CD4-positive, CD25-positive, alpha-beta regulatory T cell (primary cell): ENCODE measurements around the gene UHRF1. TPM values are rescaled to one million over a fixed set of nuclear protein-coding genes. Genes with fewer than 3 reads are reported as not detected.

ENCODE experiments used
- ATAC-seq, 2 donors: fragments of 150-1000 bp; cut with Tn5 transposase; one replicate each; pipeline ENCODE4 v1.10.0; 2021; ENCODE audit warnings: low read depth in 2 of 2, moderate number of reproducible peaks in 2 of 2, moderate library complexity in 1 of 2
- DNase-seq, 3 donors: peaks; one replicate each; pipeline versions ENCODE4 v3.0.0 to v3.0.0-alpha.2; 2012 to 2022; ENCODE audit warnings: mixed read lengths in 1 of 3
- H3K27ac ChIP-seq: one replicate; pipeline ENCODE4 v1.7.0; 2013; ENCODE audit warnings: mild to moderate bottlenecking, low read length; ENCODE audit not compliant: insufficient read depth, poor library complexity, severe bottlenecking
- H3K27me3 ChIP-seq: one replicate; pipeline ENCODE4 v1.7.0; 2013; ENCODE audit warnings: low read length; ENCODE audit not compliant: control insufficient read depth, insufficient read depth
- H3K36me3 ChIP-seq: one replicate; pipeline ENCODE4 v1.7.0; 2013; ENCODE audit warnings: mild to moderate bottlenecking, low read length, moderate library complexity; ENCODE audit not compliant: control insufficient read depth, insufficient read depth
- H3K4me1 ChIP-seq: 2 replicates; pipeline ENCODE4 v1.7.0; 2013; ENCODE audit warnings: mild to moderate bottlenecking, low read length; ENCODE audit not compliant: insufficient read depth, control insufficient read depth, poor library complexity, severe bottlenecking
- H3K4me3 ChIP-seq: one replicate; pipeline ENCODE4 v1.7.0; 2013; ENCODE audit warnings: low read depth, mild to moderate bottlenecking, low read length, moderate library complexity
- H3K9me3 ChIP-seq, 2 experiments: 1 replicate in 1 of 2; 2 replicates in 1 of 2; pipeline ENCODE4 v1.7.0; 2013; ENCODE audit warnings: low read length in 2 of 2, mild to moderate bottlenecking in 1 of 2, moderate library complexity in 1 of 2; ENCODE audit not compliant: control insufficient read depth in 2 of 2
- H3K27ac Mint-ChIP-seq, 3 donors: one replicate each; pipeline ENCODE4 v1.8.0; 2020 to 2022; ENCODE audit warnings: mild to moderate bottlenecking in 3 of 3, mixed read lengths in 3 of 3, moderate library complexity in 2 of 3
- H3K27me3 Mint-ChIP-seq: one replicate; pipeline ENCODE4 v1.8.0; 2022; ENCODE audit warnings: mild to moderate bottlenecking, mixed read lengths
- H3K36me3 Mint-ChIP-seq: one replicate; pipeline ENCODE4 v1.8.0; 2020; ENCODE audit warnings: mixed read lengths
- H3K4me1 Mint-ChIP-seq, 4 donors: one replicate each; pipeline ENCODE4 v1.8.0; 2020 to 2022; ENCODE audit warnings: mixed read lengths in 4 of 4, mild to moderate bottlenecking in 1 of 4
- H3K4me3 Mint-ChIP-seq, 4 donors: one replicate each; pipeline ENCODE4 v1.8.0; 2020 to 2022; ENCODE audit warnings: mild to moderate bottlenecking in 4 of 4, mixed read lengths in 4 of 4, moderate library complexity in 3 of 4
- H3K9me3 Mint-ChIP-seq, 7 donors: one replicate each; pipeline ENCODE4 v1.8.0; 2020 to 2022; ENCODE audit warnings: mixed read lengths in 7 of 7, mild to moderate bottlenecking in 3 of 7, moderate library complexity in 2 of 7
- polyA plus RNA-seq, 4 donors: library from polyadenylated mRNA; unstranded; fragments of 300-500 nt; fragmentation: Illumina TruSeq; gene quantifications; one replicate each; pipeline ENCODE4 v1.2.3, GENCODE V29; 2021
- total RNA-seq: library from RNA; stranded (reverse); gene quantifications from one replicate; pipeline ENCODE4 v1.2.3, GENCODE V29; 2022

The UHRF1 gene
- total and polyA plus RNA-seq, 5 donors from 2014 or later, result 0.57 to 2.7 (median 1.1) TPM

DNA sequence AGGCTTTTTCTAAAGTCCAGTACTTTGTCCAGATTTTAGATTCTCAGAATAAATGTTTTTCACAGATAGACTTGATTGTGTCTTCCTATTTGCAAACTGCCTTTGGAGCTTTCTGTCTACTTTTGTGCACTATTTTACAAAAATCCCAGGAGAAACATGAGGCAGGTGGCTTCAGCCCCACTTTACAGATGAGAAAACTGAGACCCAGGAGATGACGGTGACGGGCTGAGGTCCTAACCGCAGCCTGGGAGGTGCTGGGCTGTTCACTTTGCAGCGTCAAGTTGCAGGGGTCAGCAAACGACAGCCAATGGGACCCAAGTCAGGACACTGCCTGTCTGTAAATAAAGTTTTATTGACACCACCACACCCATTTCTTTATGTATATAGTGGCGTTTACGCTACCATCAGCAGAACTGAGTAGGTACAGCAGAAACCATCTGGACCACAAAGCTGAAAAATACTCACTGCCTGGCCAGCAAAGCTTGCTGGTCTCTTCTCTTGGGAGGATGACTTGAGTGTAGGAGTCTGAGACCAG is 52.9 kb downstream of the UHRF1 start:
- Histone ChIP-seq H3K4me1 (no peaks in the 10 kb centered on the region), H3K4me3 (no peak overlapping the region), H3K9me3 (no peaks in the 10 kb centered on the region), H3K27me3 (no peaks in the 10 kb centered on the region), H3K36me3 (no peaks in the 10 kb centered on the region), H3K27ac (no peak overlapping the region)
- Mint-ChIP-seq H3K4me3 (no peak overlapping the region), H3K27me3 (no peaks in the 10 kb centered on the region), H3K36me3 (no peaks in the 10 kb centered on the region), H3K9me3 (no peaks in the 10 kb centered on the region), H3K27ac (peak overlapping the region in 1 of 3 donors; percentile 29), H3K4me1 (peaks cover 0 to 7% (median 0%) of the 10 kb centered on the region in 4 donors)
- ATAC-seq (no peak), DNase-seq (no peak)

DNA sequence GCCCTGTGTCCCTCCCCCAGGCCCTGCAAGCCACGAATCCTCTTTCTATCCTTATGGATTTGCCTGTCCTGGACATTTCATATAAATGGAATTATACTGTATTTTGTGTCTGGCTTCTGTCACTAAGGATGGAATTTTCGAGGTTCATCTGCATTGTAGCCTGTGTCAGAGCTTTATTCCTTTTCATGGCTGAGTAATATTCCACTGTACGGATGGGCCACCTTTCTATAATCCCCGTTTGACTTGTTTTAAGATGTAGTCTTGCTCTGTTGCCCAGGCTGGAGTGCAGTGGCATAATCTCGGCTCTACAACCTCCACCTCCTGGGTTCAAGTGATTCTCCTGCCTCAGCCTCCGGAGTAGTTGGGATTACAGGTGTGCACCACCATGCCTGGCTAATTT is 55.8 kb downstream of the UHRF1 start:
- no peaks in the 10 kb centered on the region for H3K27me3 Mint-ChIP-seq
- Histone ChIP-seq H3K27ac (no peak overlapping the region), H3K4me3 (no peak overlapping the region), H3K4me1 (peaks cover 7% of the 10 kb centered on the region), H3K9me3 (no peaks in the 10 kb centered on the region), H3K36me3 (no peaks in the 10 kb centered on the region), H3K27me3 (no peaks in the 10 kb centered on the region)
- no peak for ATAC-seq
- no peaks in the 10 kb centered on the region for H3K36me3 Mint-ChIP-seq
- peaks cover 4 to 19% (median 11%) of the 10 kb centered on the region in 4 donors for H3K4me1 Mint-ChIP-seq
- no peaks in the 10 kb centered on the region for H3K9me3 Mint-ChIP-seq
- no peak overlapping the region for H3K4me3 Mint-ChIP-seq
- no peak for DNase-seq
- no peak overlapping the region for H3K27ac Mint-ChIP-seq

DNA sequence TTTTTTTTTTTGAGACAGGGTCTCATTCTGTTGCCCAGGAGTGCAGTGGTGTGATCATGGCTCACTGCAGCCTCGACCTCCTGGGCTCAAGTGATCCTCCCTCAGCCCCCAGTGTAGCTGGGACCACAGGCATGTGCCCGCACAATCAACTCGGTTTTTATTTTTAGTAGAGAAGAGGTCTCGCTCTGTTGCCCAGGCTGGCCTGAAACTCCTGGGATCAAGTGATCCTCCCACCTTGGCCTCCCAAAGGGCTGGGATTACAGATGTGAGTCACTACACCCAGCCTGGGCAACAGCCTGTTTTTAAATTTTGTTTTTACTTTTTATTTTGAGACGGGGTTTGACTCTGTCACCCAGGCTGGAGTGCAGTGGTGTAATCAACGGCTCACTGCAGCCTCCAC is 57.3 kb downstream of the UHRF1 start:
- H3K4me3 ChIP-seq, result no peak overlapping the region
- no peak overlapping the region for H3K27ac Mint-ChIP-seq
- no peaks in the 10 kb centered on the region for H3K36me3 Mint-ChIP-seq
- H3K27me3 ChIP-seq, result no peaks in the 10 kb centered on the region
- H3K4me1 Mint-ChIP-seq, result peaks cover 18 to 34% (median 24%) of the 10 kb centered on the region in 4 donors
- no peak overlapping the region for H3K27ac ChIP-seq
- H3K9me3 ChIP-seq, result no peaks in the 10 kb centered on the region
- DNase-seq (no peak), ATAC-seq (no peak)
- no peaks in the 10 kb centered on the region for H3K36me3 ChIP-seq
- H3K4me1 ChIP-seq, result peaks cover 23% of the 10 kb centered on the region
- no peaks in the 10 kb centered on the region for H3K9me3 Mint-ChIP-seq
- peak overlapping the region in 1 of 4 donors; percentile 24 for H3K4me3 Mint-ChIP-seq
- H3K27me3 Mint-ChIP-seq, result no peaks in the 10 kb centered on the region

DNA sequence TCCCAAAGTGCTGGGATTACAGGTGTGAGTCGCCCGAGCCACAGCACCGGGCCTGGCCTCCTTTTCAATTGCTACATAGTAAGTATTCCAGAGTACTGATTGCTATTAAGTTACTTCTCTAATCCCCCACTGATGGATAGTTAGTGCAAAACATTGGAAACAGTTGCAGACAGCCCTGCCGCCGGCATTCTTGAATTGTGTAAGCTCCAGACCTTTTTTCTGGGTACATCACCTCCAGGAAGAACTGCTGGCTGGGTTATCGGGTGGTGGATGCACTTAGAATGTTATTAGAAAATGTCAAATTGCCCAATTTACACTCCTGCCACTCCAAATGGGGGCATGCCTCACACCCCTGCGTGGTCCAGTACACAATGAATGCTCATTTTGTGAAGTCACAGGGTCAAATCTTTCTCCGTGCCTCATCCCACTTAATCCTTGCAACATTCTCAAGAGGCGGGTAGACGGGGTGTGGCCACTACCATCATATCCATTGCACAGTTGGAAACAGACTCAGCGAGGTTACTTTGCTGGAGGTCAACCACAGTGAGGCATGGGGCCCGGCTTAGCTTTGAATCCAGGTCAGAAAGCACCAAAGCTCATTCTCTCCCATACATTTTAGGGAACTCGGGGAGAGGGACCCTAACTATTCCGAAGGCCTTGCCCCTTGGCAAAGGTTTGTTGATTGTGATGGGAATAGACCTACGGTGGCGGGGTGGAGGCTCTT is 58.6 kb downstream of the UHRF1 start:
- H3K36me3 ChIP-seq, result no peaks in the 10 kb centered on the region
- no peaks in the 10 kb centered on the region for H3K9me3 ChIP-seq
- ATAC-seq, result no peak
- no peak for DNase-seq
- no peaks in the 10 kb centered on the region for H3K36me3 Mint-ChIP-seq
- no peaks in the 10 kb centered on the region for H3K27me3 Mint-ChIP-seq
- no peaks in the 10 kb centered on the region for H3K9me3 Mint-ChIP-seq
- H3K27ac Mint-ChIP-seq, result peak overlapping the region; percentile 92 to 95 (median 95)
- H3K27me3 ChIP-seq, result no peaks in the 10 kb centered on the region
- H3K4me1 ChIP-seq, result peaks cover 29% of the 10 kb centered on the region
- peaks cover 18 to 40% (median 26%) of the 10 kb centered on the region in 4 donors for H3K4me1 Mint-ChIP-seq
- H3K27ac ChIP-seq, result peak overlapping the region; percentile 67
- peak overlapping the region; percentile 68 for H3K4me3 ChIP-seq
- H3K4me3 Mint-ChIP-seq, result peak overlapping the region in 3 of 4 donors; percentile 82 to 93 (median 87)

DNA sequence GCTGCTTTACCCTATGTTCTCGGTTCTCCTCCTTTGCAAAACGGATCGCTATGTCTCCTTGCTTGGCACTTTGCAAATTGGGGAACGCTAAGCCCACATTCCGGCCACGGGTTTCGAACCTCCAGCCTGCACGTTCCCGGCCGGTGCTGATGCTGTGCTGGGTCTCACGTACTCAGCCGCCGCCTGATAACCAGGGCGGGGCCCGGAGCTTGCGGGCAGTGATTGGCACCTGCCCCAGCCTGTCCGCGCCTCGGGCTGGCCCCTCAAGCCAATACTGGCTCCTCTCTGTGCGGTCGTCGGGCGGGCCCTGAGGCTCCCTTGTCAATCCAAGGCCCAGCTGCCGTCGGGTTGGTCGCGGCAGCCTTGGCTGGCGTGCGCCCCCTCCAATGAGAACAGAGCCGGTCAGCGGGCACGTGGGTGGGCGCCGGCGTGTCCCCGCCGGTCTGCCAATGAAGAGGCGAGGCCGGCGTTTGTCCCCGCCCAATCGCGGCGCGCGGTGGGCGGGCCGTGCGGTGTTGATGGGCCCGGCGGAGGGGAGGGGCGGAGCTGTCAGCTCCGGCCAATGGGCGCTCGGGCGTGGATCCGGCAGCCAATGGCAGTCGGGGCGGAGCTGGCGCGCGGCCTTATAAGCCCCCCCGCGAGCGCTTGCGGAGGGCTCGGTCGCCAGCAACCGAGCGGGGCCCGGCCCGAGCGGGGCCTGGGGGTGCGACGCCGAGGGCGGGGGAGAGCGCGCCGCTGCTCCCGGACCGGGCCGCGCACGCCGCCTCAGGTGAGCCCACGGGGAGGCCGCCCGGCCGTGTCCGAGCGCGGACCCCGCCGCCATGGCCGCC is 59.4 kb downstream of the UHRF1 start, which contains the start of gene KDM4B:
TSS of gene KDM4B (plus strand) at position 652 of the 830 bp plus-strand sequence. CDS start 63,778 bp downstream, outside the sequence.
- peak within 1 kb of the TSS; percentile 78 for H3K4me3 ChIP-seq
- peak; percentile 94 to 95 for ATAC-seq
- no peaks in the 10 kb centered on the region for H3K27me3 Mint-ChIP-seq

DNA sequence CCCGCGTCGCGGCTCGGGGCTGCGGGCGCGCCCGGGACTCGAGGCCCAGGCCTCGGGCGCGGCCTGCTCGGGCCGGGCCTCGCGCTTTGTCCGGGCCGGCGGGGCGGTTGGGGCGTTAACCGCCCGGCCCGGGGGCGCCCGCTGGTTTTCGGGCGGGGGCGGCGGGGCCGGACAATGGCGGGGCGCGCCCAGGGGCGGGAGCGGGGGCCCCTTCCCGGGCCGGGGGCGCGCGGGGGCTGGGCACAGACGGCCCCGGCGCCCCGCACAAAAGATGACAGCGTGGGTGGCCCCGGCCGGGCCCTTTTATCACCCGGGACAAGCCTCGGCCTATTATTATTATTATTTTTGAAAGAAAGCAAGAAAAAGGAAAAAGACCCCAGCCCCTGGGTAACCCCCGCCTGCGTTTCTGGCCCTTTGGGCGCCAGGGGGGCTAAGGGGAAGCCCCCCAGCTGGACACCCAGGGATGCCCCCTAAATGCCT is 60.0 kb downstream of the UHRF1 start:
- no peak overlapping the region for H3K27ac ChIP-seq
- H3K27ac Mint-ChIP-seq, result peak overlapping the region in 2 of 3 donors; percentile 91 to 96
- H3K4me3 Mint-ChIP-seq, result peak overlapping the region; percentile 90 to 95 (median 93)
- peaks cover 29% of the 10 kb centered on the region for H3K4me1 ChIP-seq
- no peak for DNase-seq
- no peaks in the 10 kb centered on the region for H3K27me3 Mint-ChIP-seq
- no peaks in the 10 kb centered on the region for H3K9me3 Mint-ChIP-seq
- no peaks in the 10 kb centered on the region for H3K36me3 ChIP-seq
- no peaks in the 10 kb centered on the region for H3K36me3 Mint-ChIP-seq
- ATAC-seq, result no peak
- peaks cover 18 to 44% (median 26%) of the 10 kb centered on the region in 4 donors for H3K4me1 Mint-ChIP-seq
- H3K4me3 ChIP-seq, result peak overlapping the region; percentile 78
- H3K27me3 ChIP-seq, result no peaks in the 10 kb centered on the region
- H3K9me3 ChIP-seq, result no peaks in the 10 kb centered on the region

More for the DNA sequence above, 59.4 kb downstream of the UHRF1 start, which contains the start of gene KDM4B:
- Histone ChIP-seq H3K4me1 (peaks cover 29% of the 10 kb centered on the region), H3K27me3 (no peaks in the 10 kb centered on the region), H3K36me3 (no peaks in the 10 kb centered on the region), H3K9me3 (no peaks in the 10 kb centered on the region), H3K27ac (peak within 1 kb of the TSS; percentile 67)
- Mint-ChIP-seq H3K4me1 (peaks cover 18 to 44% (median 26%) of the 10 kb centered on the region in 4 donors), H3K27ac (peak within 1 kb of the TSS; percentile 92 to 96 (median 95)), H3K36me3 (no peaks in the 10 kb centered on the region), H3K4me3 (peak within 1 kb of the TSS; percentile 90 to 95 (median 94)), H3K9me3 (no peaks in the 10 kb centered on the region)
- DNase-seq, result peak; percentile 98 to 100 (median 100)

DNA sequence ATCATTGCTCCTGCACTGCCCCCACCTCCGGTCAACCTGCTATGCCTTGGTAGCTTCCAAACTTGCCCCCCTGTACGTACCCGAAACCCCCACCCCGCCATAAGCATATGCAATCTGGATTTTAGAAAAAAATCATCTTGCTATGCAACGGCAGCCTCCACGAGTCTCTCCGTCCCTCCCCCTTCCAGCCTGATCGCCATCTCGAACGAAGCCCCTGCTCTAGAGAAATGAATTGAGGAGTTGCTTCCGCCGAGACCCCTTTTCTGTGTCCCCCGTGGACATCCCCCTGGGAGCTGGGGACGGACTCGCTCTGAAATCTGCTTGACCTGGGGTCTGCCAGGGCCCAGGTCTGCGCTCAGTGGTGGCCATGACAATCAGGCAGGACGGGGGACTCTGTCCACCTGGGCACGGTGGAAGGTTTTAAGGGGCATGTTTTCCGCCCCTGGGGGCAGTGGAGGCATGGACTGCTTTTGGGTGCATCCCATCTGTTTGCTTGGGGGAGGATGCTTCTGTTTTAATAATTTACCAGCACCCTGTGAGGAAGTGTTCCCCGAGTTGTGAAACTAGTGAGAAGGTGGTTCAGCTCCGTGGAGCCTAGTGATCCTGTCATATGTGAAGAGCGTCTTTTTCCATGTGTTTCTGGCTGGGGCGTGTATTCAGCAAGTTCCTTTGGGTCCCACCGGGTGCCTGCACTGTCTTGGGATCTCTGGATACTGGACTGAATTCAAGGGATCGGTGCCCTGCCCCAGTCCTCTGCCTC is 60.7 kb downstream of the UHRF1 start:
- peaks cover 18 to 48% (median 28%) of the 10 kb centered on the region in 4 donors for H3K4me1 Mint-ChIP-seq
- H3K27ac ChIP-seq, result no peak overlapping the region

More for the DNA sequence above, 60.7 kb downstream of the UHRF1 start:
- ATAC-seq, result no peak
- Mint-ChIP-seq H3K36me3 (no peaks in the 10 kb centered on the region), H3K27me3 (no peaks in the 10 kb centered on the region), H3K4me3 (peak overlapping the region; percentile 90 to 95 (median 93)), H3K27ac (peak overlapping the region; percentile 38 to 96 (median 91)), H3K9me3 (no peaks in the 10 kb centered on the region)
- DNase-seq, result peak in 2 of 3 donors; percentile 14 to 42
- Histone ChIP-seq H3K27me3 (no peaks in the 10 kb centered on the region), H3K36me3 (no peaks in the 10 kb centered on the region), H3K4me3 (peak overlapping the region; percentile 78), H3K9me3 (no peaks in the 10 kb centered on the region), H3K4me1 (peaks cover 29% of the 10 kb centered on the region)
